ENCODE measurements around the gene NLRP3. TPM values are rescaled to one million over a fixed set of nuclear protein-coding genes. Genes with fewer than 3 reads are reported as not detected.
"Not testable (repeated sequence)": the region's sequence is repeated elsewhere in the genome, so short reads cannot be mapped to it uniquely, and the experiment has no call there.

NLRP3 gene
- total and polyA plus RNA-seq, 9 of the 15 experiments (the other 6 are each of a cell fraction or from before 2014, with no cell fraction given) = not detected

GRCh38 chr1:247376659-247377058 is 39.3 kb upstream of the NLRP3 start:
- H2AFZ ChIP-seq (ENCODE audit: low read depth, low read length) = peak overlapping the region; percentile 34
- TF ChIP-seq DDX20 (tag; IDR thresholded peaks at IDR 0.05; ENCODE audit: low read depth) = no peak
- TF ChIP-seq SMAD4 (CRISPR knock-in tag; conservative IDR thresholded peaks at IDR 0.05) = no peak
- TF ChIP-seq RFX1 (IDR thresholded peaks at IDR 0.05) = peak; percentile 50; the same call in 1 of the 2 replicates
- DNase-seq (ENCODE audit: extremely low read depth in 1 of 4, low spot score in 3 of 4) (no peak), FAIRE-seq (no peak), ATAC-seq (no peak)
- no peaks in the 10 kb centered on the region for H4K20me1 ChIP-seq (replicated peaks; ENCODE audit: control insufficient read depth, insufficient read depth, low read length)
- no TSS peak for BruUV-seq (replicated peaks)
- H3K79me2 ChIP-seq (ENCODE audit: control insufficient read depth, insufficient read depth, low read length) = no peaks in the 10 kb centered on the region
- peaks cover 4% of the 10 kb centered on the region; the same call in 1 of the 2 replicates for H3K9me3 ChIP-seq (replicated peaks; ENCODE audit: control insufficient read depth, insufficient read depth, low read depth, low read length)
- intact Hi-C loops (cut with micrococcal nuclease) (loop anchor here (10.0 kb wide), 2 partner anchors 152 to 478 kb away; partner anchors contain the start of gene TRIM58), in situ Hi-C loops (cut with MboI) (no loop called here)
- WGBS (ENCODE audit: insufficient coverage, low coverage, missing lambda C conversion rate) = 31% methylated on average over 7 of the region's 7 CpGs
- no peaks in the 10 kb centered on the region; a peak in 1 of 5 replicates for H3K27me3 ChIP-seq (ENCODE audit: control insufficient read depth in 2 of 2, insufficient read depth in 2 of 2, low read length in 2 of 2)
- no peak overlapping the region for H3K4me3 ChIP-seq
- no peaks in the 10 kb centered on the region for H3K9me1 ChIP-seq (ENCODE audit: control insufficient read depth, insufficient read depth, low read length)
- H3K4me1 ChIP-seq (replicated peaks in 1 of 2; ENCODE audit: control insufficient read depth in 2 of 2, insufficient read depth in 2 of 2, low read length in 2 of 2) = peaks cover 3 to 10% of the 10 kb centered on the region in 2 experiments
- H3K9ac ChIP-seq (ENCODE audit: insufficient read depth in 1 of 2, low read depth in 2 of 2, low read length in 2 of 2) = no peak overlapping the region
- H3K27ac ChIP-seq (ENCODE audit: extremely low read depth, low read depth, low read length) = no peak overlapping the region
- no peaks in the 10 kb centered on the region for H3K36me3 ChIP-seq (ENCODE audit: control insufficient read depth, insufficient read depth, low read length)
- H3K4me2 ChIP-seq (ENCODE audit: insufficient read depth, low read length) = no peak overlapping the region; the same call in 1 of the 2 replicates
- ChIA-PET POLR2A (no interaction called here), CTCF (ENCODE audit: low intra/inter-chr PET ratio) (no interaction called here)

- BruUV-seq (replicated peaks); FAIRE-seq; POLR2A ChIA-PET: not testable (repeated sequence)
Measured at GRCh38 chr1:247377656-247378055, 38.3 kb upstream of the NLRP3 start.

More at GRCh38 chr1:247377656-247378055, 38.3 kb upstream of the NLRP3 start:
- WGBS (ENCODE audit: insufficient coverage, low coverage, missing lambda C conversion rate) = 10% methylated on average over 7 of the region's 7 CpGs
- H3K27ac ChIP-seq (ENCODE audit: extremely low read depth, low read depth, low read length); CTCF ChIA-PET (ENCODE audit: low intra/inter-chr PET ratio); ATAC-seq; H3K79me2 ChIP-seq (ENCODE audit: control insufficient read depth, insufficient read depth, low read length); H3K9ac ChIP-seq (ENCODE audit: insufficient read depth in 1 of 2, low read depth in 2 of 2, low read length in 2 of 2); H3K36me3 ChIP-seq (ENCODE audit: control insufficient read depth, insufficient read depth, low read length); in situ Hi-C loops (cut with MboI); H3K27me3 ChIP-seq (ENCODE audit: control insufficient read depth in 2 of 2, insufficient read depth in 2 of 2, low read length in 2 of 2); H3K9me1 ChIP-seq (ENCODE audit: control insufficient read depth, insufficient read depth, low read length); DNase-seq (ENCODE audit: extremely low read depth in 1 of 4, low spot score in 3 of 4); H3K9me3 ChIP-seq (replicated peaks; ENCODE audit: control insufficient read depth, insufficient read depth, low read depth, low read length); H3K4me2 ChIP-seq (ENCODE audit: insufficient read depth, low read length); H3K4me3 ChIP-seq; H4K20me1 ChIP-seq (replicated peaks; ENCODE audit: control insufficient read depth, insufficient read depth, low read length); TF ChIP-seq NR2C1 (IDR thresholded peaks at IDR 0.05); NR4A1 (CRISPR knock-in tag; IDR thresholded peaks at IDR 0.05); ZNF740 (CRISPR knock-in tag; IDR thresholded peaks at IDR 0.05): not testable (repeated sequence)
- Histone ChIP-seq H3K4me1 (replicated peaks in 1 of 2; ENCODE audit: control insufficient read depth in 2 of 2, insufficient read depth in 2 of 2, low read length in 2 of 2) (peaks cover 0 to 10% of the 10 kb centered on the region in 2 experiments; a peak in 4 of 5 replicates), H2AFZ (ENCODE audit: low read depth, low read length) (peak overlapping the region; percentile 34; the same call in 1 of the 2 replicates)
- TF ChIP-seq NR2C1 (tag; IDR thresholded peaks at IDR 0.05) = 0 out of 2 replicates have a peak, but pooled peaks have one; percentile 21
- TF ChIP-seq ZNF175 (CRISPR knock-in tag; IDR thresholded peaks at IDR 0.05; ENCODE audit: low read depth) = 0 out of 2 replicates have a peak, but pooled peaks have one; percentile 31
- TF ChIP-seq NR4A1 (tag; IDR thresholded peaks at IDR 0.05) = 0 out of 2 replicates have a peak, but pooled peaks have one; percentile 19
- TF ChIP-seq ESRRA (IDR thresholded peaks at IDR 0.05; ENCODE audit: borderline replicate concordance, low read depth) = peak; percentile 53; the same call in 1 of the 2 replicates
- TF ChIP-seq ZNF740 (tag; IDR thresholded peaks at IDR 0.05) = peak in 1 of 2 experiments; percentile 78; a peak in 1 of 4 replicates
- 0 out of 2 replicates have a peak, but pooled peaks have one; percentile 29 for TF ChIP-seq ZNF766 (CRISPR knock-in tag; conservative IDR thresholded peaks at IDR 0.05)
- TF ChIP-seq ZNF639 (CRISPR knock-in tag; conservative IDR thresholded peaks at IDR 0.05 in 1 of 2, IDR thresholded peaks at IDR 0.05 in 1 of 2) = 0 out of 4 replicates have a peak, but pooled peaks of 1 of the 2 experiments have one; percentile 47
- intact Hi-C loops (cut with micrococcal nuclease) = loop anchor here (10.0 kb wide), 2 partner anchors 153 to 477 kb away; partner anchors contain the start of gene TRIM58

Data from K562 (cell line).